WI38 (cell line): ENCODE data around the gene FOXK1.
A peak's percentile ranks its signal among the peaks of the same experiment; 100 is the strongest.

Experiments used
- H3K4me3 ChIP-seq: 2 replicates; pipeline ENCODE4 v1.5.1; 2011; ENCODE audit warnings: low read depth, mild to moderate bottlenecking, control low read depth, low read length
- TF ChIP-seq, protein P1 (sequence below): IDR thresholded peaks from 2 replicates; pipeline ENCODE4 v1.5.1; 2012; ENCODE audit warnings: low read depth, mild to moderate bottlenecking, control low read depth, low read length

The FOXK1 gene

GRCh38 chr7:4739528-4739992 lies 57.5 kb downstream of the FOXK1 start:
- TF ChIP-seq, protein P1, sequence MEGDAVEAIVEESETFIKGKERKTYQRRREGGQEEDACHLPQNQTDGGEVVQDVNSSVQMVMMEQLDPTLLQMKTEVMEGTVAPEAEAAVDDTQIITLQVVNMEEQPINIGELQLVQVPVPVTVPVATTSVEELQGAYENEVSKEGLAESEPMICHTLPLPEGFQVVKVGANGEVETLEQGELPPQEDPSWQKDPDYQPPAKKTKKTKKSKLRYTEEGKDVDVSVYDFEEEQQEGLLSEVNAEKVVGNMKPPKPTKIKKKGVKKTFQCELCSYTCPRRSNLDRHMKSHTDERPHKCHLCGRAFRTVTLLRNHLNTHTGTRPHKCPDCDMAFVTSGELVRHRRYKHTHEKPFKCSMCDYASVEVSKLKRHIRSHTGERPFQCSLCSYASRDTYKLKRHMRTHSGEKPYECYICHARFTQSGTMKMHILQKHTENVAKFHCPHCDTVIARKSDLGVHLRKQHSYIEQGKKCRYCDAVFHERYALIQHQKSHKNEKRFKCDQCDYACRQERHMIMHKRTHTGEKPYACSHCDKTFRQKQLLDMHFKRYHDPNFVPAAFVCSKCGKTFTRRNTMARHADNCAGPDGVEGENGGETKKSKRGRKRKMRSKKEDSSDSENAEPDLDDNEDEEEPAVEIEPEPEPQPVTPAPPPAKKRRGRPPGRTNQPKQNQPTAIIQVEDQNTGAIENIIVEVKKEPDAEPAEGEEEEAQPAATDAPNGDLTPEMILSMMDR, result no peak
- no peak overlapping the region for H3K4me3 ChIP-seq

DNA sequence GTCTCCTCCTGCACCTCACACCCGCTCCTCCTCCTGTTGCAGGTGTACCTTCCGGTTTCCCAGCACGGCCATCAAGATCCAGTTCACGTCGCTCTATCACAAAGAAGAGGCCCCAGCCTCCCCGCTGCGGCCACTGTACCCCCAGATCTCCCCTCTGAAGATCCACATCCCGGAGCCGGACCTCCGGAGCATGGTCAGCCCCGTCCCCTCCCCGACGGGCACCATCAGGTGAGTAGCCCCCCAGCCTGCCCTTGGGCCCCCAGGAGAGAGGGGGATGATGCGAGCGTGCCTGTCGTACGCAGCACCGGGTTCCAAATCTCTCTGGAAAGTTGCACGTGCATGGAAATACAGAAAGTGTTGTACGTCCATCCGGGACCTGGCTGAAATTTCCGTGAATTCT lies 58.7 kb downstream of the FOXK1 start:
- no peak overlapping the region for H3K4me3 ChIP-seq
- TF ChIP-seq, protein P1, result no peak

- TF ChIP-seq, protein P1, result no peak
- no peak overlapping the region for H3K4me3 ChIP-seq
Observed at GRCh38 chr7:4742051-4742573, 60.0 kb downstream of the FOXK1 start.

GRCh38 chr7:4742852-4743251 lies 60.8 kb downstream of the FOXK1 start:
- TF ChIP-seq, protein P1, result no peak

DNA sequence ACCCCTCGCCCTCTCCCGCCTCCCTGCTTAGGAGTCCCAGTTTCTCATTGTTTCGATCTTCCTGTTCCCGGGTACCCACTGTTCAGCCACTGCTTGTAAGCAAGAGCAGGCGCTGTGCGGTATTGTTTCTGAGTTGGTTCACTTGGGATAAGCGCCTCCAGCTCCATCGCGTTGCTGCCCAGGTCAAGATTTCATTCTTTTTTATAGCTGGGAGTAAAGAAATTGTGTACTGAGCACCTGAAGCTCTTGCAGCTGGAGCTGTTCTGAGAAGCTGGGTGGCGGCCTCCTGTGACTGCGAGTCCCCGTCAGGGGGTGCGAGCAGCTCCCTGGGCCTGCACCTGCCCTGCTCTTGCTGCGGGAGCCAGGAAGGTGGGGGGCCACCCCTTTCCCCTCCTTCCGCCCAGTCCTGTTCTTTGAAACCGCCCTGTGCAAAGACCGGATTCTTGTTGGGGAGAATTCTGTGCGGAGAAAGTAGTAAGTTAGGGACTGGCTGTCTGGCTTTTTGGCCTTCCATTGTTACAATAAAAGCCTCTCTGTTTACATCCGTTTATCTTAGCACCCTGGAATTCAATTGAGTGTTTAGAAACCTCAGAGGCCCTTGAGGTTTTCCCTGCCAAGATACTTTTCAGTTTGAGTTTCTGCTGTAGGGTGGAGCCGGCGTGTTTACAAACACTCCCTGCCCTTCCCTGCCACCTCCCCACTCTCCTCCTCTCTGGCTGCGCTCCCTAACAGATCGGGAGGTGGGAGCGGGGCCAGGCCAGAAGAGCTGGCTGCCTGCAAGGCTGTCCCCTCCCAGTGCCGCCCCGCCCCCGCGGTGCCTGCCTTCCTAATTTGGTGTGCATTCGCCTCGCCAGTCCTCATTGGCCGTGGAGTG lies 62.5 kb downstream of the FOXK1 start:
- TF ChIP-seq, protein P1, result no peak
- H3K4me3 ChIP-seq, result peak overlapping the region; percentile 34; the same call in 1 of the 2 replicates

More at GRCh38 chr7:4742852-4743251, 60.8 kb downstream of the FOXK1 start:
- H3K4me3 ChIP-seq, result no peak overlapping the region

- H3K4me3 ChIP-seq, result peak overlapping the region; percentile 42
- TF ChIP-seq, protein P1, result no peak
Observed at GRCh38 chr7:4745265-4745919, 63.3 kb downstream of the FOXK1 start.
